HG03045 (cell line): ENCODE measurements around the gene IRF5.

Experiments used
- ATAC-seq: cut with Tn5 transposase; IDR thresholded peaks from one replicate; pipeline ENCODE4 v1.9.1; 2021; ENCODE audit warnings: mild to moderate bottlenecking, moderate library complexity; ENCODE audit not compliant: unreplicated experiment

The IRF5 gene, protein sequence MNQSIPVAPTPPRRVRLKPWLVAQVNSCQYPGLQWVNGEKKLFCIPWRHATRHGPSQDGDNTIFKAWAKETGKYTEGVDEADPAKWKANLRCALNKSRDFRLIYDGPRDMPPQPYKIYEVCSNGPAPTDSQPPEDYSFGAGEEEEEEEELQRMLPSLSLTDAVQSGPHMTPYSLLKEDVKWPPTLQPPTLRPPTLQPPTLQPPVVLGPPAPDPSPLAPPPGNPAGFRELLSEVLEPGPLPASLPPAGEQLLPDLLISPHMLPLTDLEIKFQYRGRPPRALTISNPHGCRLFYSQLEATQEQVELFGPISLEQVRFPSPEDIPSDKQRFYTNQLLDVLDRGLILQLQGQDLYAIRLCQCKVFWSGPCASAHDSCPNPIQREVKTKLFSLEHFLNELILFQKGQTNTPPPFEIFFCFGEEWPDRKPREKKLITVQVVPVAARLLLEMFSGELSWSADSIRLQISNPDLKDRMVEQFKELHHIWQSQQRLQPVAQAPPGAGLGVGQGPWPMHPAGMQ

DNA sequence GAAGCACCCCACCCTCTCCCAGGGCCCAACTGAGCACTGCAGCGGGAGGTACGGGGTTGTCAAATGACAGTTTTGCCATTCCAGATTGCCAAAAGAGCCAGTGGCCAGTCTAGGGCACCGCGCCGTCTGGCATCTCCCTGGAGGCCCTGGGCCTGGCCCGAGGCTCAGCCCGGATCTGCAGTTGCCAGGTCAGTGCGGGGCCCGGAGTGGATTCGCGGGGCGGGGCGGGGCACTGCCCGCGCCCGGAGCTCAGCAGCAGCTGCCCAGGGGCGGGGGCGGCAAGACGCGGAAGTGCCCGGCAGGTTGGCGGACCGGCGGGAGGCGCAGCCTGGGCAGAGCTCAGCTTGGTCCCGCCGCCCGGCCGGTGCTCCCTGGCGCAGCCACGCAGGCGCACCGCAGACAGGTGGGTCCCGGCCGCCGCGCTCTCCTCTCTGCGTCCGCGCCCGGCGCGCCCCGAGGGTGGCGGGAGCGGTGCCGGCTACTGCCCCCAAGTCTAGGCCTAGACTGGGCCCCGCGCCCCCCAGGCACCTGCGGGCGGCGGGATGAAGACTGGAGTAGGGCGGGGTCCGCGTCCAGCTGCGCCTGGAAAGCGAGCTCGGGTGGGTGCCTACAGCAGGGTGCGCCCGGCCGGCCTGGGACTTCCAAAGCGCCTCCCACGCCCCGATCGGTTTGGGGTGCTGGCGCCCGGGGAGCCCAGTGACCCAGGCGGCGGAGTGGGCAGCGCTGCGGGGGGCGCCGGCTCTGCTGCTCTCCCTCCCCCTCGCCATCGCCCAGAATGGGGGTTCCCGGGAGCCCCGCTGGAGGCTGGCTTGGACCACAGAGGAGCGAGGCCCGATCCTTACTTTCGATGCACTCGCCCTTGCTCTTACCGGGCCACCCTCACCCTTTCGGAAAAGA lies at the start of gene IRF5:
IRF5 (plus strand) TSS at position 281 of the 897 bp plus-strand sequence. CDS start 4,155 bp downstream, outside the sequence.
- peak; percentile 7 for ATAC-seq

DNA sequence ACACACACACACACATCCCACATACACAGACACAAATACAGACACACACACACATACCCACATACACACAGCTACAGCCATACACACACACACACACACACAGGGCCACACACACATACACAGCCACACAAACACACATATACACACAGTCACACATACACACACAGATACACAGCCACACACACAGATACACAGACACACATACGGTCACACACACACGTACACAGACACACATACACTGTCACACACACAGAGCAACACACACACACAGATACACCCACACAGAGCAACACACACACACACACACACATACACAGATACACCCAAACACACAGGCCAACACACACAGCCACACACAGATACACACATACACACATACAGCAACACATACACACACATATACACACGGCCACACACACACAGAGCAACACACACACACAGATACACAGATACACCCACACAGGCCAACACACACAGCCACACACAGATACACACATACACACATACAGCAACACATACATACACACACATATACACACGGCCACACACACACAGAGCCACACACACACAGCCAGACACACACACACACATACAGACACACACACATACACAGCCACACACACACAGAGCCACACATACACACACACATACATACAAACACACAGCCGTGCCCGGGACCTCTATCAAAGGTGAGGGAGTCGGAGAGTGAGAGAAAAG lies 49.5 kb upstream of the IRF5 start:
- no peak for ATAC-seq

GRCh38 chr7:128888756-128889095 lies 49.0 kb upstream of the IRF5 start:
- ATAC-seq, result no peak

DNA sequence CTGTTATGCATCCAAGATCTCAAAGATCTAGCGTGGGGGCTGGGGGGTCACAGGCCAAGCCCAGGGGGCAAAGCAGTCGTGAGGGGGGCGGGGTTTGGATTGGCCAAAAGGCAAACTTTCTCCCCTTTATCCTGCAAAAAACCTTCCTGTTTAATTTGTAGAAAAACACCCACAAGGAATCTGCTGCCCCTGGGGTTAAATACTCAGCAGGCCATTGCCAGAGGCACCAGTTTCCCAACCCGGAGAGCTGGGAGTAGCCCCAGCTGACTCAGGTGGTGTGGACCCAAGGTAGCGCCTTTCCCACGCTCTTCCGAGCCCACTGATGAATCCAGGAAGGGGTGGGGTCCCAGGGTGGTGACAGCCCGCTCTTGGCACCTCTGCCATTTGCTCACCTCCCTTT lies 48.6 kb upstream of the IRF5 start:
- ATAC-seq, result no peak

DNA sequence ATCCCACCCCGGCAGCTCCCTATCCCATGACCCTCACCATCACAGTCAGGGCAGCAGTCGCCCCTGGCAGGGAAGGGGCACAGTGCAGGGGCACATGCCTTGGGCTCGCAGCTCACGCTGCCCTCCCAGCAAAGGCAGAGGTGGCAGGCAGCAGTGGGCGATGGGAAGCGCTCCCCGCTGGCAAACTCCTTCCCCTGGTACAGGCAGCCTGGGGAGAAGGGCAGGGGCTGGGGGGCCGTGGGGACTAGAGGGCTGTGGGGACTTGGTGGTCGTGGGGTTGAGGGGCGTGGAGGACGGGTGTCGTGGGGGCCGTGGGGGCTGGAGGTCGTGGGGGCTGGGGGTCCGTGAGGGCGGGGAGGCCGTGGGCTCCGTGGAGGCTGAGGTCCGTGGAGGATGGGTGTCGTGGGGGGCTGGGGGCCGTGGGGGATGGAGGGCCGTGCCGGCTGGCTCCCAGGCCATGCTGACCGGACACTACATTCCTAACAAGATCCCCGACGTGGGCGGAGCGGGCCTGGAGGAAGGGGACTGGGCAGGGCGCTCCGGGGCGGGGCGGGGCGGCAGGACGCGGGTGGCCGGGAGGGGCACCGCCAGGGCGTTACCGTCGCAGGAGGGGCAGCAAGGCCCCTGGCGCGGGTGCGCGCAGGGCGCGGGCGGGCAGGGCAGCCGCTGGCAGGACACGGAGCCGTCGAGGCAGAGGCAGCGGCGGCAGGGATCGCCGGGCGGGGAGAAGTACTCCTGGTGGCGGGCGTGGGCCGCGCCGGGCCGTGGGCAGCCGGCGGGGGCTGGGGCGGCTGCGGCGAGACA lies 47.2 kb upstream of the IRF5 start:
- ATAC-seq, result no peak

- no peak for ATAC-seq
These were observed 46.4 kb upstream of the IRF5 start for GRCh38 chr7:128891110-128891941.

- no peak for ATAC-seq
These were observed 45.8 kb upstream of the IRF5 start for GRCh38 chr7:128891942-128892269.

GRCh38 chr7:128892521-128893250 lies 45.0 kb upstream of the IRF5 start:
- no peak for ATAC-seq

DNA sequence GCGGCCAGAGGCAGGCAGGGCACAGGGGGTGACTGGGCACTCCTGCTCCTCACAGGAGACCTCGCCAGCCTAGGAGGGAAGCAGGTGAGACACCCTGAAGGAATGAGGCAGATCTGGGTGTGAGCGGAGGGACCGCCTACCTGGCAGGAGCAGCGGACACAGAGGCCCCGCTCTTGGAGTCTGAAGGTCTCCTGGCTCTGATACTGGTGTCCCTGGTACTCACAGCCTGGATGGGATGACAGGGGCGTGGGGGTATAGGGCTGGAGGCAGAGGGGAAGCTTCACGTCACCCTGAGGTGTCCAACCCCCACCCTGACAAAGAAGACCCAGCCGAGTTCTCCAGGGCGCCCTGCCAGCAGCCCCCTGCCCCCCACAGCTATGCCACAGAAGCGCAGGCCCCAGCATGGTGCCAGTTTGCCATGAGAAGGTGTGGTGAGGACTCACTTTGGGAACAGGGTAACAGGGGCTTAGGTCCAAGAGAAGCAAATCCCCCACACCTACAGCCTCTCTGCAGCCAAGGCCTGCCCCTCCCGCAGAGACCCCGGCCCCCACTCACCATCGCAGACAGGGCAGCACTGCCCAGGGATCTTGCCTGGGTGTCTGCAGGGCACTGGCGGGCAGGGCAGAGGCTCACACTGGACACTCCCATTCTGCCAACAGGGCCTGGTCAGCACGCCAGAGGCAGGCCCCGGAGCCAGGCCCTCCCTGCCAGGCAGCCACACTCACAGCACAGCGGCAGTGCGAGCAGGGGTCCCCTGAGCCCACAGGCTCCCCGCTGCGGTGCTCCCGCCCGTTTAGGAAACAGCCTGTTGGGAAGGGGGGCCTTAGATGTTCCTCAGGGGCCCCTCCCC lies 44.3 kb upstream of the IRF5 start:
- no peak for ATAC-seq

DNA sequence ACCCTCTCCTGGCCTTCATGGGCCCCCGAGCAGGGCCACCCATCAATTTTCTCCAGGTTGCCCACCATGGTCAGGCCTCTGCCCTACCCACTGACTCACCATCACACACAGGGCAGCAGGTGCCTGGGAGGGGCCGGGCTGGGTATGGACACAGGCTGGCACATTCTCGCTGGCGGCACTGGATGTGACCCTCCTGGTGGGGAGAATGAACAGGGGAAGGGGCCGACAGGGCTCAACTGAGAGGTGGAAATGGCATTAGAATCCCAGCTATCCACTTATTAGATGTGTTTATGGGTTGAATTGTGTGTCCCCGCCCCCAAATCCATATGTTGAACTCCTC lies 43.7 kb upstream of the IRF5 start:
- no peak for ATAC-seq

- no peak for ATAC-seq
These were observed 42.4 kb upstream of the IRF5 start for GRCh38 chr7:128895320-128895719.

GRCh38 chr7:128899392-128899791 lies 38.3 kb upstream of the IRF5 start:
- ATAC-seq, result no peak

DNA sequence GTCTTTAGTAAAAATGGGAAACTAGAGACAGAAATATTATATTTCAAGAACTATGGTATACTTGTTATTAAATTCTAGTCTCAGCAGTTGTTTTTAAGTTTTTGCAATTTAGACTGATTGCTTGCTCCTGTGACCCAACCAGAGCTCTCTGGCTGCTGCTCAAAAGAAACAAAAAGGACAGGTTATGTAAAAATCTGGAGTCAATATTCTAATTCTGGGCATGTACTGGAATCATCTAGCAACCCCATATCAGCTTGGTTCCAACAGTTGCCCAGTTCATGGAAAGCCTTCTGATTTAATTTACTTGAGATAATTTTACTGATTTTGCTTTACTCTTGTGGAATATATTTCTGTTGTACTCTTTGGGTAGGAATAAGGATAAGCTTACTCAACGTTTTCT lies 37.5 kb upstream of the IRF5 start:
- no peak for ATAC-seq

DNA sequence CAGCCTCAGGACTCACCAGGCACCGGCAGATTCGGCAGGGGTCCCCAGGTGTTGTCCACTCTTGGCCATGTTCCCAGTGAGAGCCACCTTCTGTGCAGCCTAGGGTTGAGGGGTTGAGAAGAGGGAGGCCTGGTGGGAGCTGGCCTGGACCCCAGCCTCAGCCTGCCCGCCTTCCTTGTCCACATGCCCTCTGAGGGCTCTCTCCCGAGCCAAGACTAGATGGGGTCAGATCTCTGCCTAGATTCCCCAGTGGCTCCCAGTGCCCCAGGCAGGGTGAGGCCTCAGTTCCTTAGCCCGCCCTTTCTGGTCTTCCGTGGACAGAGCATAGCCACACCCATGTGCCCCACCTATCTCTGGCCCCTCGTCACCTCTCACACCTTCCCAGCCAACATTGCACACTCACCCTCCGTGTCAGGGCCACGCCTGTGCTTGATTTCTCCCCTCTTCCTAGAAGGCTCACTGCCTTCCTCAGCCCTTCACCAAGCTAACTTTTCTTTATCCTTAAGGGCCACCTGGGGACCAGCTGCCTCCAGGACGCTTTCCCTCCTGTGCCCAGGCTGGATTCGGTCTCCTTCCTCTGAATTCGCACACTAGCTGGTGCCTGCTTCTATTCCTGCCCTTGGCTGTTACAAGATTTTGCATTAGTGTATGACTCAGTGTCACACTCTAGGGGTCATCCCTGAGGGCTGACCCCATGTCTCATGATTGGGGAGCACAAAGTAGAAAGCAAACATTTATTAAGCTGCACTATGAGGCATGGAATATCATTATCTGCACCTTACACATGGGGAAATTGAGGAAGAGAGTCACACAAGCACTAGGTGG lies 34.8 kb upstream of the IRF5 start:
- no peak for ATAC-seq

DNA sequence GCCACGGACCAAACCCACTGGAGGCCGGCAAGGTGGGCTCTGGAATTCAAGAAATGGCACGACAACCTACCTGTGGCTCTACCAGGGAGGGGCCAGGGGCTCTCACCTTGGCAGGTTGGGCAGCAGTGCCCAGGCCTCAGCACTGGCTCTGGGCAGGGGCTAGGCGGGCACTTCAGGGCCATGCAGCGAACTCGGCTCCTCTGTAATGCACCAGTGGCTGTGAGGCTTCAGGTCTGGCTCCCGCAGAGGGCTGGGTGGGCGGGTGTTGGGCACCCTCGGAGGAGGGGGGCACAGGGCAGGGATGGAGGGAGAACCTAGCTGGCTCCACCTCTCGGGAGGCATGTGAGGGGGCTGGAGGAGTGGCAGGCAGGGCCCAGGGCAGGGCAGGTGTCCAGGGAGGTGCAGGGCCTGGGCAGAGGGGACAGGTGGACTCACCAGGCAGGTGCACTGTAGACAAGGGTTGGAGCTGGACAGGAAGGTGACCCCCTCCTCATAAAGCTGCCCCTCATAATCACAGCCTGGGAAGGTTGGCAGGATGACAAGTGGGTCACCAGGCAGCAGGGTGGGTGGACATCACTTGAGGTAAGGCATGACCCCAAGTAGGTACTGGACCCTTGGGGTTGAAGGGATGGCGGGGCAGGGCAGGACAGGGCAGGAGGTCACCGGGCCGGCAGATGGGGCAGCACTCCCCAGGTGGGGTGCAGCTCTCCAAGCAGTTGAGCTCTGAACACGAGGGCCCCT lies 33.9 kb upstream of the IRF5 start:
- ATAC-seq, result no peak

GRCh38 chr7:128904381-128905197 lies 33.1 kb upstream of the IRF5 start:
- ATAC-seq, result no peak
